Activated CD8-positive, alpha-beta T cell treated with anti-CD3 and anti-CD28 coated beads for 36 hours (primary cell): ENCODE measurements around the gene AFAP1L1. TPM values are rescaled to one million over a fixed set of nuclear protein-coding genes. Genes with fewer than 3 reads are reported as not detected.

ENCODE experiments used
- ATAC-seq: fragments of 200-7000 bp; cut with Tn5 transposase; one replicate; pipeline ENCODE4 v1.10.0; 2021; ENCODE audit warnings: mild to moderate bottlenecking, moderate library complexity
- CTCF ChIA-PET: fragments of 350-600 bp; sonication (Branson Sonifier 250); formaldehyde crosslinking; loops from one replicate; lab custom pipeline; 2021; ENCODE audit warnings: antibody characterized with exemption; lab: Charles Lee
- POLR2A ChIA-PET: fragments of 350-600 bp; sonication (Branson Sonifier 250); formaldehyde crosslinking; loops from one replicate; lab custom pipeline; 2021; ENCODE audit warnings: antibody characterized with exemption; lab: Charles Lee
- DNase-seq: peaks from one replicate; pipeline ENCODE4 v3.0.0-alpha.2; 2020
- H3K27ac Mint-ChIP-seq: one replicate; pipeline ENCODE4 v1.8.0; 2021; ENCODE audit warnings: mild to moderate bottlenecking, mixed read lengths
- H3K27me3 Mint-ChIP-seq: one replicate; pipeline ENCODE4 v1.8.0; 2021; ENCODE audit warnings: mixed read lengths
- H3K36me3 Mint-ChIP-seq: one replicate; pipeline ENCODE4 v1.8.0; 2021; ENCODE audit warnings: low read depth, mixed read lengths
- H3K4me1 Mint-ChIP-seq: one replicate; pipeline ENCODE4 v1.8.0; 2021; ENCODE audit warnings: low read depth, mixed read lengths
- H3K4me3 Mint-ChIP-seq: one replicate; pipeline ENCODE4 v1.8.0; 2021; ENCODE audit warnings: mild to moderate bottlenecking, moderate library complexity, mixed read lengths
- H3K9me3 Mint-ChIP-seq: one replicate; pipeline ENCODE4 v1.8.0; 2021; ENCODE audit warnings: mixed read lengths
- intact Hi-C: fragments of 100-400 bp; cut with micrococcal nuclease; formaldehyde crosslinking; loops from one replicate; pipeline ENCODE4 v1.10.0; 2022
- total RNA-seq, 2 experiments: library from RNA; stranded (reverse); gene quantifications; one replicate each; pipeline ENCODE4 v1.2.3, GENCODE V29; 2021
- TF ChIP-seq, protein P1 (sequence below): fragments of 200-600 bp; IDR thresholded peaks from one replicate; pipeline ENCODE4 v1.8.0; 2022; ENCODE audit warnings: antibody characterized with exemption, mild to moderate bottlenecking

The AFAP1L1 gene
- total RNA-seq, 2 experiments from 2014 or later: 1.3 to 1.6 TPM

DNA sequence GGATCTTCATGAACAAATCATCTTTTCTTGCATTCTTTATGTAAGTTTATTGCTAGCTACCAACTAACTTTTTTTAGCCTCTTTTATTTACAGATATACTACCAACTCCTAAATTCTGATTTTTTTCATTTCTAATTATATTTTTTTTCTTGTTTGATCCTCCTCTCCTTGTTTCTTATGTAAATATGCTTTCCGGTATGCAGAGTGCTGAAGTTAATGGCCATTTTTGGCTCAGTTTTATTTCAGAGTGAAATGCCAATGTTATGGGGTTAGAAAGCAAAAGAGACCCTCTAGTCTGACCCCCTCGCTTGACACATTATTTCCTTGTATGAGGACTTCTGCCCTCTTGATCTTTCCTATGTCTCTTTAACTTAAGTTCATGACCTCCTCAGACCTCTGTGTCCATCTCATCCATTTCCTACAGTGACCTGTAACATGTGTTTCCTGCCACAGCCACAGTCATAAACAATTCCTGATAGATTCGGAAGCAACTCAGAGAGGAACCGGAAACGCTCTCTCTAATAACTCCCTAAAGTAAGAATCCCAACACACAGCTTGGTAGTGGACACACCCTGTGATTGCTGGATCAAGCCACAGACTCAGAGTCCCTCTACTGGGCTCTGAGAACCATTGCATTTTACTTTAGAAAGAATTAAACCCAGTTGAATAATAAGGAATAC lies 42.9 kb upstream of the AFAP1L1 start:
- POLR2A ChIA-PET: no interaction called here
- Mint-ChIP-seq H3K4me3 (no peak overlapping the region), H3K4me1 (no peaks in the 10 kb centered on the region), H3K27me3 (peaks cover 5% of the 10 kb centered on the region), H3K36me3 (no peaks in the 10 kb centered on the region), H3K27ac (no peak overlapping the region), H3K9me3 (no peaks in the 10 kb centered on the region)
- DNase-seq: no peak
- no peak for ATAC-seq
- intact Hi-C loops: no loop called here
- TF ChIP-seq, protein P1, sequence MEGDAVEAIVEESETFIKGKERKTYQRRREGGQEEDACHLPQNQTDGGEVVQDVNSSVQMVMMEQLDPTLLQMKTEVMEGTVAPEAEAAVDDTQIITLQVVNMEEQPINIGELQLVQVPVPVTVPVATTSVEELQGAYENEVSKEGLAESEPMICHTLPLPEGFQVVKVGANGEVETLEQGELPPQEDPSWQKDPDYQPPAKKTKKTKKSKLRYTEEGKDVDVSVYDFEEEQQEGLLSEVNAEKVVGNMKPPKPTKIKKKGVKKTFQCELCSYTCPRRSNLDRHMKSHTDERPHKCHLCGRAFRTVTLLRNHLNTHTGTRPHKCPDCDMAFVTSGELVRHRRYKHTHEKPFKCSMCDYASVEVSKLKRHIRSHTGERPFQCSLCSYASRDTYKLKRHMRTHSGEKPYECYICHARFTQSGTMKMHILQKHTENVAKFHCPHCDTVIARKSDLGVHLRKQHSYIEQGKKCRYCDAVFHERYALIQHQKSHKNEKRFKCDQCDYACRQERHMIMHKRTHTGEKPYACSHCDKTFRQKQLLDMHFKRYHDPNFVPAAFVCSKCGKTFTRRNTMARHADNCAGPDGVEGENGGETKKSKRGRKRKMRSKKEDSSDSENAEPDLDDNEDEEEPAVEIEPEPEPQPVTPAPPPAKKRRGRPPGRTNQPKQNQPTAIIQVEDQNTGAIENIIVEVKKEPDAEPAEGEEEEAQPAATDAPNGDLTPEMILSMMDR: no peak
- CTCF ChIA-PET: no interaction called here

DNA sequence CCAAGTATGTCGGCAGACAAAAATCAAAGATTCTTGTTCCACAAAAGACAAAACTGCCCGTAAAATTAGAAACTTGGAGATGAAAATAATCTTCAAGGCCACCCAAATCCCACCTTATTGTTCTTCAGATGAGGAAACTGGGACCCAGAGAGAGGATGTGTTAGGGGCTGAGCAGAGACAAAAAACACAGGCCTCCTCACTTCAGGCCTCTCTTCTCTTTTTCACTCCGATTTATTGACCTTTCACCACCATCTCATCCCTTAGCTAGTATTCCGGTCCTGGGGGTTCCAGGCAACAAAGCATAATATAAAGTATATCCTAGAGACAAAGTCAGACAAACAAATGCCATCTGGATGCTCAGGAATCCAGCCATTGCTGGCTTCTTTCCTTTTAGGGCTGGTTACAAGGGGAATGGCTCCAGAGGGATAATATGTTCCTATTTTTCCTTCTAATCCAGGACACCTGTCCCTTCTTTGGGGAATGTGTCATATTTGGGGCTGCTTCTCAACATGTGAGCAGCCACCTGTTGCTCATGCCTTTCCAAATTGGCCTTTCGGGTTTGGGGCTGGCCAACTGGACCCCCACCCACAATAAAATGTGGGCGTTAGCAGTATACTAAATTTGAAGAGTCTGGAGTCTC lies 42.2 kb upstream of the AFAP1L1 start:
- H3K9me3 Mint-ChIP-seq: no peaks in the 10 kb centered on the region
- no peak overlapping the region for H3K4me3 Mint-ChIP-seq
- TF ChIP-seq, protein P1: no peak
- ChIA-PET POLR2A (no interaction called here), CTCF (no interaction called here)
- H3K27me3 Mint-ChIP-seq: peaks cover 5% of the 10 kb centered on the region
- no peak for DNase-seq
- H3K36me3 Mint-ChIP-seq: no peaks in the 10 kb centered on the region
- intact Hi-C loops: no loop called here
- no peak overlapping the region for H3K27ac Mint-ChIP-seq
- H3K4me1 Mint-ChIP-seq: no peaks in the 10 kb centered on the region
- no peak for ATAC-seq

DNA sequence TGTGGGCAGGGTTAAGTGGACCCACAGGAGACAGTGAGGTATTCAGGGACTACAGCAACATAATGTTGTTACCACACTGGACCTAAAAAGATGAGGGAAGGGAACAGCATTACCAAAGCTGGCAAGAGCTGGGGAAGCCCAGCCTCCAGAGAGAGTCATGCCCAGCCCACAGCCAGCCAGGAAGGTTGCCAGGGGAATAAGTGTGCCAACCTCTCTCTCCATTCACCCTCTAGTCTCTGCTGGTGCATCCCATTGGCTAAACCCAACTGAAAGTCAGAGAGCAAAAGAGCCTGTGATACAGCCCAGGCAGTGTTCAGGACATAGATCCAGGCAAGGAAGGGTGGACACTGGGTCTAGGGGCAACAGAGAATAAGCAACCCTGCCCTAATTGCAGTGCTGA lies 35.8 kb upstream of the AFAP1L1 start:
- DNase-seq (no peak), ATAC-seq (no peak)
- Mint-ChIP-seq H3K36me3 (no peaks in the 10 kb centered on the region), H3K4me1 (peaks cover 8% of the 10 kb centered on the region), H3K4me3 (no peak overlapping the region), H3K27me3 (peaks cover 8% of the 10 kb centered on the region), H3K27ac (no peak overlapping the region), H3K9me3 (no peaks in the 10 kb centered on the region)
- ChIA-PET POLR2A (no interaction called here), CTCF (no interaction called here)
- intact Hi-C loops: no loop called here
- TF ChIP-seq, protein P1: no peak

DNA sequence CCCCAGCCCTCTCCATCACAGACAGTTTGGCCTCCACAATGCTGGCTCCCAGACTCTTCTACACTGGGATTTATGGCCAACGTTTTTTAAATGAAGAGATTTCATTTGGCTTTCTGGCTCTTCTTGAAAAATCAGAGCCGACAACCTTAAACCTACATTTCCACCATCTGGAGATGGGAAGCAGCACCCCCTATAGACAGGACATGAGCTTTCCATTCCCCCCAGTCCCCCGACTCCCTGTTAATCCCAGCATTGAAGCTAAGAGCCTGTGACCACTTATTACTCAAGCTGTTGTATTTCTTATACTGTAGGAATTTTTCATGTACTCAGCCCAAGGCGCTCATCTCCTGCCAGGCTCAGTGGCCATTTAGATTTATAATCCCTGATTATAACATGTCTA lies 34.0 kb upstream of the AFAP1L1 start:
- DNase-seq (no peak), ATAC-seq (no peak)
- H3K27me3 Mint-ChIP-seq: peaks cover 10% of the 10 kb centered on the region
- POLR2A ChIA-PET: no interaction called here
- CTCF ChIA-PET: interaction anchor here (1.0 kb wide), 1 partner anchor 96 kb away, joined by 3 read pairs; the partner anchor contains the start of gene ABLIM3
- H3K36me3 Mint-ChIP-seq: no peaks in the 10 kb centered on the region
- H3K9me3 Mint-ChIP-seq: no peaks in the 10 kb centered on the region
- TF ChIP-seq, protein P1: no peak
- intact Hi-C loops: no loop called here
- no peak overlapping the region for H3K27ac Mint-ChIP-seq
- H3K4me1 Mint-ChIP-seq: peaks cover 10% of the 10 kb centered on the region
- no peak overlapping the region for H3K4me3 Mint-ChIP-seq

DNA sequence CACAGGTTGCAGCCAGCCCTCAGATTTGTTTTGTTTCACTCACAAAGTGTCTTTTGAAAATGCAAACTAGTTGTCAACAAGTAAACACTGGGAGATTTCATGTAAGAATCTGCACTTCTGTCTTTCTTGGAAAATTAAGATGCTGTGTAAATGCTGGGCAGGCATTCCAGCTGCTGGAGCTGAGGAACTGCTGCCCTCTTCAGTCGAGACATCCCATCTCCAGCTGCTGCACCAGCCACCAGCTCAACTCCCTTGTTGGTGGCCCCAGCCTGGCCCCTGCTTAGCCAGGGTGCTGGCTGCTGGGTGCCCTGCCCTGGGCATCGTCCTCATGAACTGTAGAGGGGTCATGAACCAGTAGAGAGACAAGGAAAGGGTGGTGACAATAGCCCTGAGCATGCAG lies 33.1 kb upstream of the AFAP1L1 start:
- Mint-ChIP-seq H3K9me3 (no peaks in the 10 kb centered on the region), H3K4me3 (no peak overlapping the region), H3K27me3 (peaks cover 10% of the 10 kb centered on the region), H3K27ac (no peak overlapping the region), H3K36me3 (no peaks in the 10 kb centered on the region), H3K4me1 (peaks cover 10% of the 10 kb centered on the region)
- intact Hi-C loops: no loop called here
- ATAC-seq (no peak), DNase-seq (no peak)
- ChIA-PET POLR2A (no interaction called here), CTCF (no interaction called here)
- TF ChIP-seq, protein P1: no peak
